Cortex of kidney (tissue), 1 donor: Measurements from ENCODE around the gene MEGF6.

ENCODE experiments used
- DNase-seq: peaks from one replicate; lab custom pipeline; 2025; lab: John Stamatoyannopoulos, UW

MEGF6 gene

GRCh38 chr1:3459051-3459908 is 152.0 kb downstream of the MEGF6 start:
- DNase-seq: no peak

- no peak for DNase-seq
These were observed 153.1 kb downstream of the MEGF6 start for GRCh38 chr1:3457910-3458883.

GRCh38 chr1:3456964-3457909 is 154.1 kb downstream of the MEGF6 start:
- DNase-seq: no peak

- no peak for DNase-seq
These were observed 154.8 kb downstream of the MEGF6 start for GRCh38 chr1:3456449-3456963.

- no peak for DNase-seq
These were observed 155.4 kb downstream of the MEGF6 start for GRCh38 chr1:3455670-3456448.

- no peak for DNase-seq
These were observed 156.3 kb downstream of the MEGF6 start for GRCh38 chr1:3454811-3455618.

GRCh38 chr1:3453891-3454810 is 157.2 kb downstream of the MEGF6 start, which contains the start of gene ARHGEF16:
Gene ARHGEF16, plus strand, starts transcription at chr1:3454665. Its CDS starts 8,420 bp downstream, at chr1:3463085.
- DNase-seq: peak; percentile 34

GRCh38 chr1:3453203-3453761 is 158.0 kb downstream of the MEGF6 start:
- no peak for DNase-seq

- DNase-seq: no peak
These were observed 158.5 kb downstream of the MEGF6 start for GRCh38 chr1:3452866-3453175.

GRCh38 chr1:3451994-3452865 is 159.1 kb downstream of the MEGF6 start:
- DNase-seq: no peak

GRCh38 chr1:3450983-3451382 is 160.3 kb downstream of the MEGF6 start:
- no peak for DNase-seq

GRCh38 chr1:3450202-3450863 is 161.0 kb downstream of the MEGF6 start:
- no peak for DNase-seq

GRCh38 chr1:3444736-3445135 is 166.6 kb downstream of the MEGF6 start:
- no peak for DNase-seq

GRCh38 chr1:3444298-3444697 is 167.0 kb downstream of the MEGF6 start:
- no peak for DNase-seq

- no peak for DNase-seq
These were observed 167.5 kb downstream of the MEGF6 start for GRCh38 chr1:3443807-3444206.

- DNase-seq: no peak
These were observed 168.4 kb downstream of the MEGF6 start for GRCh38 chr1:3442901-3443300.

GRCh38 chr1:3442331-3442730 is 169.0 kb downstream of the MEGF6 start:
- no peak for DNase-seq
